Progenitor cell of endocrine pancreas (in vitro differentiated cells): ENCODE results near the gene PIP4P1. TPM values are rescaled to one million over a fixed set of nuclear protein-coding genes. Genes with fewer than 3 reads are reported as not detected.

Source experiments
- DNase-seq: peaks from one replicate; pipeline ENCODE4 v3.0.0; 2021; ENCODE audit warnings: low spot score; ENCODE audit not compliant: unreplicated experiment
- H3K27ac Mint-ChIP-seq: 2 replicates; pipeline ENCODE4 v1.8.0; 2021; ENCODE audit warnings: mild to moderate bottlenecking, moderate library complexity, mixed read lengths
- H3K27me3 Mint-ChIP-seq: 2 replicates; pipeline ENCODE4 v1.8.0; 2021; ENCODE audit warnings: mixed read lengths
- H3K36me3 Mint-ChIP-seq: 2 replicates; pipeline ENCODE4 v1.8.0; 2022; ENCODE audit warnings: mixed read lengths; ENCODE audit not compliant: insufficient read depth
- H3K4me1 Mint-ChIP-seq: 2 replicates; pipeline ENCODE4 v1.8.0; 2021; ENCODE audit warnings: low read depth, mixed read lengths
- H3K4me3 Mint-ChIP-seq: 2 replicates; pipeline ENCODE4 v1.8.0; 2021; ENCODE audit warnings: low read depth, mild to moderate bottlenecking, moderate library complexity, mixed read lengths
- H3K9me3 Mint-ChIP-seq: 2 replicates; pipeline ENCODE4 v1.8.0; 2021; ENCODE audit warnings: low read depth, mixed read lengths
- CTCF ChIP-seq: fragments of 200-600 bp; sonication (generic); IDR thresholded peaks from one replicate; pipeline ENCODE4 v1.5.0; 2021; ENCODE audit warnings: antibody characterized with exemption, mild to moderate bottlenecking; ENCODE audit not compliant: unreplicated experiment
- total RNA-seq: library from RNA; stranded (reverse); gene quantifications from 2 replicates; pipeline ENCODE4 v1.2.1, GENCODE V29; 2021

The PIP4P1 gene
- total RNA-seq, 1 donor from 2014 or later = 45.6 TPM

GRCh38 chr14:20440465-20440864, 20.8 kb downstream of the PIP4P1 start:
- TF ChIP-seq CTCF = no peak
- H3K4me3 Mint-ChIP-seq = no peak overlapping the region
- peaks cover 6% of the 10 kb centered on the region for H3K4me1 Mint-ChIP-seq
- peaks cover 10% of the 10 kb centered on the region for H3K27me3 Mint-ChIP-seq
- DNase-seq = no peak
- H3K27ac Mint-ChIP-seq = no peak overlapping the region
- H3K36me3 Mint-ChIP-seq = peaks cover 10% of the 10 kb centered on the region
- peaks cover 6% of the 10 kb centered on the region for H3K9me3 Mint-ChIP-seq

- no peak overlapping the region for H3K4me3 Mint-ChIP-seq
These were observed 22.6 kb downstream of the PIP4P1 start for GRCh38 chr14:20438664-20439063.

GRCh38 chr14:20436363-20436755, 24.9 kb downstream of the PIP4P1 start:
- Mint-ChIP-seq H3K4me1 (no peaks in the 10 kb centered on the region), H3K36me3 (no peaks in the 10 kb centered on the region), H3K9me3 (no peaks in the 10 kb centered on the region), H3K4me3 (no peak overlapping the region), H3K27me3 (peaks cover 15% of the 10 kb centered on the region), H3K27ac (no peak overlapping the region)
- no peak for TF ChIP-seq CTCF
- no peak for DNase-seq

More at GRCh38 chr14:20438664-20439063, 22.6 kb downstream of the PIP4P1 start:
- no peak for TF ChIP-seq CTCF
- H3K9me3 Mint-ChIP-seq = peaks cover 6% of the 10 kb centered on the region
- H3K36me3 Mint-ChIP-seq = peaks cover 10% of the 10 kb centered on the region
- no peak for DNase-seq
- peaks cover 6% of the 10 kb centered on the region for H3K4me1 Mint-ChIP-seq
- H3K27me3 Mint-ChIP-seq = peaks cover 14% of the 10 kb centered on the region
- no peak overlapping the region for H3K27ac Mint-ChIP-seq

GRCh38 chr14:20435582-20436362, 25.5 kb downstream of the PIP4P1 start, which contains the start of gene KLHL33:
TSS of gene KLHL33 (minus strand) at chr14:20436166. CDS start at chr14:20435811, 355 bp downstream.
- no peaks in the 10 kb centered on the region for H3K4me1 Mint-ChIP-seq
- DNase-seq = no peak
- H3K9me3 Mint-ChIP-seq = no peaks in the 10 kb centered on the region
- no peak within 1 kb of the TSS for H3K27ac Mint-ChIP-seq
- no peak for TF ChIP-seq CTCF
- H3K27me3 Mint-ChIP-seq = peaks cover 15% of the 10 kb centered on the region
- H3K36me3 Mint-ChIP-seq = no peaks in the 10 kb centered on the region
- H3K4me3 Mint-ChIP-seq = no peak within 1 kb of the TSS

GRCh38 chr14:20434701-20435581, 26.3 kb downstream of the PIP4P1 start:
- H3K4me3 Mint-ChIP-seq = no peak overlapping the region
- no peak for TF ChIP-seq CTCF
- H3K36me3 Mint-ChIP-seq = no peaks in the 10 kb centered on the region
- no peaks in the 10 kb centered on the region for H3K4me1 Mint-ChIP-seq
- H3K9me3 Mint-ChIP-seq = no peaks in the 10 kb centered on the region
- H3K27ac Mint-ChIP-seq = no peak overlapping the region
- H3K27me3 Mint-ChIP-seq = peaks cover 15% of the 10 kb centered on the region
- no peak for DNase-seq
